Measurements from ENCODE around the gene ATP1A4.

ATP1A4 gene

DNA sequence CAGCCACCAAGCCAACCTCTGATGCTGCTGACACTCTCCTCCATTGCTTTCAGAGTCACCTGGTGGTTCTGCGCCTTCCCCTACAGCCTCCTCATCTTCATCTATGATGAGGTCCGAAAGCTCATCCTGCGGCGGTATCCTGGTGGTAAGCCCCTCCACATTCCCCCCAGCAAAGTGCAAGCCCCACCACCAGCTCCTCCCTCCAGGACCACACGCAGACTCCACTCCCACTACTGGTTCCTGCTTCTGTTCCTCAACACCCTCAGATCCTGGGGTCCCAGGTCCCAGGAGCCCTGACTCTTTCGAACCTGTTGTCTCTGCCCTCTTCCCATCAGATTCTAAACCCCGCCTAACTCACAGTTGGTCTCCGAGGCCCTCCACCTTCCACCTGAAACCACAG is 11.6 kb upstream of the ATP1A4 start:
- no peak for DNase-seq (ENCODE audit: low read depth in 4 of 4, low spot score in 1 of 4)

DNA sequence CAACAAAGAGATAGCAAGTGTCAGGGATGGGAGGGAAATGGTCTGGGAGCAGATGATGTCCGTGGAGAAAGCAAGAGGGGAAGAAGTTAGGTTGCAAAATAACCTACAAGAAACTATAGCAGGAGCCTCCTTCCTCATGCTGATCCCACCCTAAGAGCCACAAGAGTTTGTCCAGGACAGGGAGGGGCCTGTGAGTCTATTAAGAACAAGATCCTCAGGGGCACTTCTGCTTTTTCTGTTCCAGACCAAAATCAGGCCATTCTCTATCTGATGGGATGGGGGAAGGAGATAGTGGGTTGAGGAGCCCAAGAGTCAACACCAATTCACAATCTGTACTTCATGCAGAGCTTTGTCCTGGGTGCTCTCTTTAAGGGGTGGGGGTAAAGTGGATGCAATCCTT is 7.7 kb upstream of the ATP1A4 start:
- DNase-seq (ENCODE audit: low read depth in 4 of 4, low spot score in 1 of 4) = no peak

DNA sequence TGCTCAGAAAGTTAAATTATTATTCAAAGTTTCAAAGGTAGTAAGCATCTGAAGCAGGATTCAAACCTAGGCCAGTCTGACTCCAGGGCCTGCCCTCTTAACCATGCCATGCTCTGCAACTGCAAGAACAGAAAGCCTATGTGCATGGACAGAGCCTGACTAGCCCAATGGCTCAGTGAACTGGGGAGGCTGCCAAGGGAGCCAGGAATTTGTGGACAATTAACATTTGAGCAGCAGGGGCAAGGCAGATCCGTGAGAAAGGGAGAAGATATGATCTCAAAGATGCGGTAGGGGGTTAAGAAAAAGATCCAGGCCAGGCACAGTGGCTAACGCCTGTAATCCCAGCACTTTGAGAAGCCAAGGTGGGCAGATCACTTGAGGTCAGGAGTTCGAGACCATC is 6.5 kb upstream of the ATP1A4 start:
- no peak for DNase-seq (ENCODE audit: low read depth in 4 of 4, low spot score in 1 of 4)

DNA sequence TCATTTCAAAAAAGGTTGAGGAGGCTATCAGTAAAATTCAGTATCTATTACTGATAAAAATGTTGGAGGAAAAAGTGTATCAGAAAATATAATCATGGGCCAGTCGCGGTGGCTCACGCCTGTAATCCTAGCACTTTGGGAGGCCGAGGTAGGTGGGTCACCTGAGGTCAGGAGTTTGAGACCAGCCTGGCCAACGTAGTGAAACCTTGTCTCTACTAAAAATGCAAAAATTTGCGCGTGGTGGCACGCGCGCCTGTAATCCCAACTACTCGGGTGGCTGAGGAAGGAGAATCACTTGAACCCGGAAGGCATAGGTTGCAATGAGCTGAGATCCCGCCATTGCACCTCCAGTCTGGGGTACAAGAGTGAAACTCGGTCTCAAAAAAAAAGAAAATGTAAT is 5.3 kb upstream of the ATP1A4 start:
- no peak for DNase-seq (ENCODE audit: low read depth in 4 of 4, low spot score in 1 of 4)

DNA sequence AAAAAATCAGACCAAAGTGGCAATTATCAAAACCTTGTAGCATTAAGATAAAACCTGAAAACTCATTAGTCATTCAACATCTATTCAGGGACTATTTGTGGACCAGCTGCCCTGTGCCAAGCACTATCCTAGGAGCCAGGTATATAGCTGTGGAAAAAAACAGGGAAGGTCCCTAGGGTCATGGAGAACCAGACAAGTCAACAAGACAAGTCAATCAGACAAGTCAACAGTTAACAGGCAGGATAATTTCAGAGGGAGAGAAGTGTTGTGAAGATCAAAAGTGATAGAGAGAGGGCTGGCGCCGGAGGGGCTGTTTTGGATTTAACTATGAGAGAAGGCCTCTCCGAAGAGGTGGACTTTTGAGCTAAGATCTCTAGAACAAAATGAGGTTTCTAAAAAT is 3.3 kb upstream of the ATP1A4 start:
- DNase-seq (ENCODE audit: low read depth in 4 of 4, low spot score in 1 of 4) = no peak

DNA sequence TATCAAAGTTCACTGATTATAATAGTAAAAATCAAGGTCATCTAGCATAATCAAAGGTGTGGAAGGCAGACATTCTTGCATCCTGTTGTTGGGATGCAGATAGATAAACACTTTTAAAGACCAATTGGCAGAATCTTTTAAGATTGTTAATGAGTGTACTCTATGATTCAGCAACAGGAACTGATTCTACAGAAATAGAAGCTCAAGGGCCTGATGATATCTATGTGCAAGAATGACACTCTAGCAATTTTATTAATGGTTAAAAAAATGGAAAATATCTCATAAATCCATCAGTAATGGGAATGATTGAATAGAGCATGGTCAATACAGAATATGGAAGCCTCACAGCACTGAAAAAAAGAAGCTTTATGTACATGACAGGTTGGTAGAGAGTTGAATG is 2.2 kb upstream of the ATP1A4 start:
- no peak for DNase-seq (ENCODE audit: low read depth in 4 of 4, low spot score in 1 of 4)

DNA sequence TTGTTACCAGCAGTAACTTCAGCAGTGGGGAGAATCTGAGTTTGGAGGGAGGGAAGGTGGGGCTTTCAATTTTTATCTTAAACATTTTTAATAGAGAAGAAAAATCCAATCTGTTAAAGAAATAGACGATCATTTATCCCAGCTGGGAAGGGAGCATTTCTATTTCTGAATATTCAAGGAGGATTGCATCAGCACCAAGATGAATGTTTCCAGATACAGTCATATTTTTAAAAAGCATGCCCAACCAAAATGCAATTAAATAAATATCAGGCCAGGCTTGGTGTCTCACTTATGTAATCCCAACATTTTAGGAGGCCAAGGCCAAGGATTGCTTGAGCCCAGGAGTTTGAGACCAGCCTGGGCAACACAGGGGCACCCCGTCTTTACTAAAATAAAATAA is 1.7 kb upstream of the ATP1A4 start:
- no peak for DNase-seq (ENCODE audit: low read depth in 4 of 4, low spot score in 1 of 4)

DNA sequence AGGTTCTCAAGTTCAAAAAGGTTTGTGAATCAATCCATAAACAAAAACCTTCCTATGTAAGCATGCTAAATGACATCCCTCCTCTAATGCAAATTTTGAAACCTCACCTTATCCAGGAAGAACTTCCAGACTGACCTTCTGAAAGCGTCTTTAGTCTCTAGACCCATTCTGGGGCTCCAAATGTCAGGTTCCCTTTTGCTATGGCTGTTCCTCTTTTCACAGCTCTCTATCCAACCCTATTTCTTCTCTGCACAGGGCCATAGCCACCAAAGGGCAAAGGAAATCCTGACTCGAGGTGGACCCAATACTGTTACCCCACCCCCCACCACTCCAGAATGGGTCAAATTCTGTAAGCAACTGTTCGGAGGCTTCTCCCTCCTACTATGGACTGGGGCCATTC is 3.4 kb downstream of the ATP1A4 start:
- DNase-seq (ENCODE audit: low read depth in 4 of 4, low spot score in 1 of 4) = no peak

DNA sequence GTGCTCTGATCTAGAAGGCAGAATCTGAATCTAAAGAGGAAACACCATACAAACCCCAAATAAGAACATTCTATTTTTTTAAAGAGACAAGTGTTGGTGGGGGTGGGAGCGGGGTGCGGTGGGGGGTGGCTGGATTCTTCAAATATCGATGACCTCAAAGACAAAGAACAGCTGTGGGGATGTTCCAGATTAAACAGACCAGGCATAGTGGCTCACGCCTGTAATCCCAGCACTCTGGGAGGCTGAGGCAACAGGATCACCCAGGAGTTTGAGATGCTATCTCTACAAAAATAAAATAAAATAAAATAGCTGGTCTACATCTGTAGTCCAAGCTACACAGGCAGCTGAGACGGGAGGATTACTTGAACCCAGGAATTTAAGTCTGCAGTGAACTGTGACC is 5.0 kb downstream of the ATP1A4 start:
- no peak for DNase-seq (ENCODE audit: low read depth in 4 of 4, low spot score in 1 of 4)

DNA sequence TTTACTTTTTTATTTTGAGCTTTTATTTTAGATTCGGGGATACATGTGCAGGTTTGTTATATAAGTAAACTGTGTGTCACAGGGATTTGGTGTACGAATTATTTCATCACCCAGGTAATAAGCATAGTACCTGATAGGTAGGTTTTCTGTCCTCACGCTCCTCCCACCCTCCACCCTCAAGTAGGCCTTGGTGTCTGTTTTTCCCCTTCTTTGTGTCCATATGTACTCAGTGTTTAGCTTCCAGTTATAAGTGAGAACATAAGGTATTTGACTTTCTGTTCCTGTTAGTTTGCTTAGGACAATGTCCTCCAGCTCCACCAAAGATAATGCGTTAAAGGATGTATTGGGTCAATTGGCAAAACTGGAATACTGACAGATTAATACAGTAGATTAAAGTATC is 5.8 kb downstream of the ATP1A4 start:
- DNase-seq (ENCODE audit: low read depth in 4 of 4, low spot score in 1 of 4) = no peak

DNA sequence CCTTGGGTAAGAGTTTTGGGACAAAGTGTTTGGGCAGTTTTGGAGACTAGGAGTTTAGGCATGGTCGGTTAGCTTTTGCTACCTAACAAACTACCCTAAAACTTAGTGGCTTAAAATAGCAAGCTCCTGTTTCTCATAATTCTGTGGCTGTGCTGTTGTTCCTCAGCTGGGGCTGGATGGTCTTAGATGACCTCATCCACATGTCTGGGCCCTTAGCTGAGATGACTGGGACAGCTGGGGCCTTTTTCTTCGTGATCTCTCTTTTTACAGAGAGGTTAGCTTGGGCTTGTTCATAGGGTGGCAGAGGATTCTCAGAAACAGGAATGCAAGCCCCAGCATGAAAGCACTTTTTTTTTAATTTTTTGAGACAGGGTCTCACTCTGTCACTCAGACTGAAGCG is 6.6 kb downstream of the ATP1A4 start:
- no peak for DNase-seq (ENCODE audit: low read depth in 4 of 4, low spot score in 1 of 4)

DNA sequence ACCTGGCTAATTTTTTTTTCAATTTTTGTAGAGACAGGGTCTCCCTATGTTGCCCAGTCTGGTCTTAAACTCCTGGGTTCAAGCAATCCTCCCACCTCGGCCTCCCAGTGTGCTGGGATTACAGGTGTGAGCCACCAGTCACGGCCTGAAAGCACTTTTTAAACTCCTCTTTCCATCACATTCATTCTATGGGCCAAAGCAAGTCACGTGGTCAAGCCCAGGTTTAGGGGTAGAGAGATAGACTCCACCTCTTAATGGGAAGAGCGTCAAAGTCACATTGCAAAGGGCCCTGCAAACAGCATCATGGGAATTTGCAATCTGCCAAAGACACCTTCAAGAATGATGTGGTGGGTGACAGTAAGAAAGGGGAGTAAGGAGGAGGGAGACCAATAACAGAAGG is 7.1 kb downstream of the ATP1A4 start:
- no peak for DNase-seq (ENCODE audit: low read depth in 4 of 4, low spot score in 1 of 4)

DNA sequence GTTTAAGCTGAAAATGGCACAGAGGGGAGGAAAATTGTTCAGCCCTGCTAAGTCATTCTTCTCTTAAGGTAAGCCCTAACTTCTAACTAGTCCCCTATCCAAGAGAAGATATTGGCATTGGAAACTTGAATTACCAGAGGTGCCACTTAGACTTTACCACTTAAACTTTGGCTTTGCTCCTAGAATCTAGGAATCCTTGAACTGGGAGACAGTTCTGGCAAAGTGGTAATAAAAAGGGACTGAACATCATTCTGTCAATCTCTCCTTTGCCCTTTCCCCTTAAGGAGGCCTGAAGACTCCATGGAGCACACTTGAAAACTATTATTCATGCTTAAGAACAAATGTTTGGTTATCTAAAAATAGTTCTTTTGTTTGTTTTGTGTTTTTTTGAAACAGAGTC is 8.4 kb downstream of the ATP1A4 start:
- no peak for DNase-seq (ENCODE audit: low read depth in 4 of 4, low spot score in 1 of 4)

DNA sequence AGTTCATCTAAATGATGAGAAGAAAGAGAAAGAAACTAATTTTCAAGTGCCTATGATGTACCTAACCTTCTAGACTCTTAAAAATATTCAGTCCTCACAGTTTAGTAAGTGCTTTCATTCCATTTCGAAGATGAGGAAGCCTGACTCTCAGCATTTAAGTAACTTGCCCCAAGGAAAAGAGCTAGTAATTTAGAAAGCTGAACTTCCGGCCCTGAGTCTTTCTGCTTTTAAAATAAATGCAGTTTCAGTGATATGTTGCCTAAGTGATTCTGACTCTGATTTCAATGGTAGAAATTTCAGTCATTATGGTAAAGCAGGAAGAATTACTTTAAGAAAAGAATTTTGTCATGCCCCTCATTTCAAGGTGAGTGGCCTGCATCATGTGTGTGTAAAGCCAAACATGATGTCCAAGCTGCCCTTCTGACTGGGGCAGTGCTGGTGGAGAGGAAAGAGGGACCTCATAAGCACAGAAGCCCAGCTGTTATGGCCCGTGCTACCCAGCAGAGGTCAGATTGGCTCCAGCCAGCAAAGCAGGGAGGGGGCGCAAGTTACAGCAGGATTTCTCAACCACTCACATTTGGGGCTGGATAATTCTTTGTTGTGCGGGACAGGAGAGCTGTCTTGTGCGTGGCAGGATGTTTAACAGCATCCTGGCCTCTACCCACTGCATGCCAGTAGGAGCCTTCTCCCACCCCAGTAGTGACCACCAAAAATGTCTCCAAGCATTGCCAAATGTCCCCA is 10.7 kb downstream of the ATP1A4 start:
- DNase-seq (ENCODE audit: low read depth in 4 of 4, low spot score in 1 of 4) = no peak

DNA sequence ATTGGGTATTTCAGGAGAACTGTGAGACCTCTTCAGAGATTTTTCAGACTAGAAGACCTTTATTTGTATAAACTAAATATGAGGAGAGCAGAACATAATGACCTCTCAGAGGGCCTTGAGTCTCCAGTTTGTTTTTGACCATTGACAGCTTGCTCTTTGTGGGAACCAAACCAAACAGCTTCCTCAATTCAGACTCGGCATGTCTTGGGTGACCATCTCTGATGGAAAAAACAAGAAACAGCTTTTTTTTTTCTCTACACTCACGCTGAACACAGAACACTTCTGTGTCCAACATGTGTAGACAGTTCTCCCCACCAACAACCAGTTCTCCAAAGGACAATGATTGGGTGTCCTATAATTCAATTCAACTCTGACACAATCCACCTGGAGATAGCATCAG is 11.5 kb downstream of the ATP1A4 start:
- no peak for DNase-seq (ENCODE audit: low read depth in 4 of 4, low spot score in 1 of 4)

DNA sequence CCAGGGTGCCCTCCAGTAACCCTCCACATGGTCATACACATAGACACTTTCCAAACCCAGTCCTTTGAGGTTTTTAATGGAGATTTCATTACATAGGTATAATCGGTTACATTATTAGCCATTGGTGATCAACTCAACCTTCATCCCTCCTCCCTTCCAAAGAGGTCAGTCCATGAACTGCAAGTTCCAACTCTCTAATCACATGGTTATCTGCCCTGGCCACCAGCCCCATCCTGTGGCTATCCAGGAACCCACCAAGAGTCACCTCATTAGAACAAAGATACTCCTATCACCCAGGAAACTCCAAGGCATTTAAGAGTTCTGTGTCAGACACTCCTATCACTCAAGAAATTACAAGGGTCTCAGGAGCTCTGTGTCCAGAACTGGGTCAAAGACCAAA is 12.2 kb downstream of the ATP1A4 start:
- no peak for DNase-seq (ENCODE audit: low read depth in 4 of 4, low spot score in 1 of 4)

DNA sequence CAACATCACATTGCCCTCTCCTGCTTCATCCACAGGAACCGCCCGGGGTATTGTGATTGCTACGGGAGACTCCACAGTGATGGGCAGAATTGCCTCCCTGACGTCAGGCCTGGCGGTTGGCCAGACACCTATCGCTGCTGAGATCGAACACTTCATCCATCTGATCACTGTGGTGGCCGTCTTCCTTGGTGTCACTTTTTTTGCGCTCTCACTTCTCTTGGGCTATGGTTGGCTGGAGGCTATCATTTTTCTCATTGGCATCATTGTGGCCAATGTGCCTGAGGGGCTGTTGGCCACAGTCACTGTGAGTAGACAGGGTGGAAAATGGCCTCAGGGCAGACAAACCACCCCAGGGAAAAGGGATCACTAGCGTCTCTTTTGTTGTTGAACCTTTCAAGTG is 12.7 kb downstream of the ATP1A4 start:
- no peak for DNase-seq (ENCODE audit: low read depth in 4 of 4, low spot score in 1 of 4)

DNA sequence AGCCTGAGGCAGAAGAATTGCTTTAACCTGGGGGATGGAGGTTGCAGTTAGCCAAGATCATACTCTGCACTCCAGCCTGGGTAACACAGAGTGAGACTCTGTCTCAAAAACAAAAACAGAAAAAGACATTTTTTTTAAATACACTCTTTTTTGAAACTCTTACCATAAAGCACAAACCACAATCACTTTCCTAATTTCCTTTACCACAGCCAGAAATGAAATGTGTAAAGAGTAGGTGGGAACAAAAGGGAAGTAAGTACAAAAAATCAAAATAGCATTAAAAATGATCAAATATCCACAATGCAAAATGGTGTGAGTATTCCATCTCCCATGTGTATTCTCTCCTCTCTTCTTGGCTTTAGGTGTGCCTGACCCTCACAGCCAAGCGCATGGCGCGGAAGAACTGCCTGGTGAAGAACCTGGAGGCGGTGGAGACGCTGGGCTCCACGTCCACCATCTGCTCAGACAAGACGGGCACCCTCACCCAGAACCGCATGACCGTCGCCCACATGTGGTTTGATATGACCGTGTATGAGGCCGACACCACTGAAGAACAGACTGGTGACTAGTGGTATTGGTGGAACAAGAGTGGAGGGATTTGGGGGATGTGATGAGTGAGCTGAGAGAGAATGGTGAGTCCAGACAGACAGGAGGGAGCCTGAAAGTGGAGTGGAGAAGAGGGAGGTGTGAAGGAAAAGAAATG is 14.9 kb downstream of the ATP1A4 start:
- no peak for DNase-seq (ENCODE audit: low read depth in 4 of 4, low spot score in 1 of 4)

DNA sequence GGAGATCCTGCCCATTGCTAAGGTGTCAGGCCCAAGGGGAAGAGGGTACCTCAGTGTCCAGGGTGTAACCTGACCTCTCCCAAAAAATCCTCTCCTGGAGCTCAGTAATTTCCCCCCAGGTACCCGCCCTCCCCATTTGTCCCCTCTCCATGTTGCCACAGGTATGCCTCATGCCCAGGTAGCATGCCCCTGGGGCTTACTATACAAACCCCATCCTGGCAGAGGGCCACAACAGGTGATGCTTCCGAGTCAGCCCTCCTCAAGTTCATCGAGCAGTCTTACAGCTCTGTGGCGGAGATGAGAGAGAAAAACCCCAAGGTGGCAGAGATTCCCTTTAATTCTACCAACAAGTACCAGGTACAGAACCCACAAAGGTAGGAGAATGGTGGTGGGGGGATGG is 15.7 kb downstream of the ATP1A4 start:
- DNase-seq (ENCODE audit: low read depth in 4 of 4, low spot score in 1 of 4) = no peak

DNA sequence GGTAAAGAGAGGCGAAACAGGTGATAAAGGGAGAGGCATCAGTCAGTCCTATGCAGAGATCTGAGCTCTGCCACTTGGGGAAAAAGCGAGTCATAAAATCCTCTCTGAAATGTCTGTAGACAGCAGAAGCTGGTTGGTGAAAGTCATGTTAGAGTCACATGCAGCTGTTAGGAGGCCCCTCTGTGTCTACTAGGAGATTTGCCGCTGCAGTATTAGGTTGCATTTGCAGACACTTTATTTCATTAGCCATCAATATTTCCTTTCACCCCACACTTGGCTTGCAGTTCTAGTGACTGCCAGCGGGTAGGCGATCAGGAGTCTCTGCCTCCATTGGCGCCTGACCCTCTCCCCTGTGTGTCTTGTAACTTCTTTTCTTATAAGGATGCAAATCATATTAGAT is 16.2 kb downstream of the ATP1A4 start:
- DNase-seq (ENCODE audit: low read depth in 4 of 4, low spot score in 1 of 4) = no peak

DNA sequence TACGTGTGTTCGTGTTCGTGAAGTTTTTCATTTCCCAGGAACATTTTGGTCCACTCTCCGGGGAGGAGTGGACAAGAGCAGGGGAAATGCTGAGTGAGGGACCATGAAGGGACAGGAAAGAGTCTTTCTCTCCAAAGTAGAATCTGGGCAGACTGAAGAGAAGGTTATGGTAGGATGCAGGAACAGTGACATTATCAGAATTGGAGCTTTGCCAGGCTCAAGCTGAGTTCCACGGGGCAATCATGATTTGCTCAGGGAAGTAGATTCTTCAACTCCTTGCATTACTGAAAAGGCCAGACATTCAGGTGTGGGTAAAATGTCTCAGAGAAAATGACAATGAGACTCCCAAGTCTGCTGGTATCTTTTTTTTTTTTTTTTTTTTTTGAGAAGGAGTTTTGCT is 16.6 kb downstream of the ATP1A4 start:
- DNase-seq (ENCODE audit: low read depth in 4 of 4, low spot score in 1 of 4) = no peak

DNA sequence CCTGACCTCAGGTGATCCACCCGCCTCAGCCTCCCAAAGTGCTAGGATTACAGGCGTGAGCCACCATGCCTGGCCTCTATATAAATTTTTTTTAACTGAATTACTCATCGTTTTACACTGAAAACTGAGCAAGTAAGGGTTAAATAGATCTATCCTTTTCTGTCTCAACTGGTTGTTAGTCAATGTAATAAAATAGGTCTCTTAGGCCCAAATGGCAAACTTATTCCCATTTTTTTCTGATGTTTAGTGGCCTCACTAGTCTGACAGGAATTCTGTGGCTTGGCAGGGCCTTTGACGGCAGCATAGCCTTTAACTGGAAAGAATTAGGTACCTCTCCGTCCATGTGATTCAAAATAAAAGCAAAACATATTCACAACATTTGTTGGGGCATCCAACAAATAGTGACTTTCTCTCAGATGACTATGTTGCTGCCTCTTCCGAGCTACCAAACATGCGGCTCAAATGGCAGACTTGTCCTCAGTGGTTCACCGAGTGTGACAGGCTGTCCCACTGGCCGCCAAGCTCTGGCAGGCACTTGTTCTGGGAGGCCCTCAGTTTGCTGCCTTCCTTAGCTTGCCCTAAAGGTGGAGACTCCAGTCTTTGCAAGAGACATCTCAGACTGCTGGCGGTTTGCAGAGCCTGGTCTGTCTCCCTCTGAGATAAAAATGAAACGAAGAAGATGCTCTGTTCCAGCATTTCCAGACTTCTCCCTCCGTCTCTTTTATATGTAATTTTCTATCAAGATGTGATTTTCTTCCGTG is 17.4 kb downstream of the ATP1A4 start:
- no peak for DNase-seq (ENCODE audit: low read depth in 4 of 4, low spot score in 1 of 4)

All from stimulated activated CD4-positive, alpha-beta T cell treated with anti-CD3 and anti-CD28 coated beads, Interleukin-1b, Interleukin-23, amount 100 ng/mL, for 24 hours (primary cell).